IMR-90 (cell line): ENCODE measurements around the gene SRP19. TPM values are rescaled to one million over a fixed set of nuclear protein-coding genes. Genes with fewer than 3 reads are reported as not detected.

Experiments
- ATAC-seq: fragments of 200-7000 bp; cut with Tn5 transposase; 2 replicates; pipeline ENCODE4 v1.9.1; 2020; ENCODE audit warnings: low read depth, mild to moderate bottlenecking, moderate library complexity
- BruUV-seq: library from RNA; stranded (reverse); fragments of 400-500 nt; replicated peaks from 2 replicates; lab custom pipeline; 2021; lab: Mats Ljungman, UMichigan
- CTCF ChIA-PET: fragments of 300-600 bp; formaldehyde crosslinking; extraction: SDS; loops from one replicate; lab custom pipeline; 2021; ENCODE audit warnings: antibody characterized with exemption; lab: Yijun Ruan, JAX
- POLR2A ChIA-PET: fragments of 300-600 bp; sonication (Branson Sonifier 250); formaldehyde crosslinking; loops from one replicate; lab custom pipeline; 2022; ENCODE audit warnings: antibody characterized with exemption; ENCODE audit not compliant: unreplicated experiment; lab: Charles Lee
- DNase-seq: peaks from one replicate; pipeline ENCODE4 v3.0.0; 2013
- H2AFZ ChIP-seq: replicated peaks from 2 replicates; pipeline ENCODE3; 2013; ENCODE audit warnings: low read length, mild to moderate bottlenecking; ENCODE audit not compliant: poor library complexity
- H2AK5ac ChIP-seq: 2 replicates; pipeline ENCODE4 v1.6.1; 2013; ENCODE audit warnings: low read depth, low read length, inconsistent platforms
- H2AK9ac ChIP-seq: replicated peaks from 2 replicates; pipeline ENCODE3; 2013; ENCODE audit warnings: mild to moderate bottlenecking, low read depth, low read length, moderate library complexity; ENCODE audit not compliant: poor library complexity
- H2BK120ac ChIP-seq: 2 replicates; pipeline ENCODE4 v1.6.1; 2013; ENCODE audit warnings: low read depth, low read length, inconsistent platforms
- H2BK15ac ChIP-seq: 3 replicates; pipeline ENCODE4 v1.6.1; 2013; ENCODE audit warnings: low read depth, low read length, inconsistent platforms
- H2BK20ac ChIP-seq: 2 replicates; pipeline ENCODE4 v1.6.1; 2013; ENCODE audit warnings: low read depth, mild to moderate bottlenecking, inconsistent platforms, low read length, moderate library complexity
- H2BK5ac ChIP-seq: 2 replicates; pipeline ENCODE4 v1.6.1; 2013; ENCODE audit warnings: mild to moderate bottlenecking, low read depth, low read length, inconsistent platforms; ENCODE audit not compliant: poor library complexity, severe bottlenecking
- H3K14ac ChIP-seq: replicated peaks from 2 replicates; pipeline ENCODE4 v1.6.1; 2013; ENCODE audit warnings: low read depth, low read length, inconsistent platforms
- H3K18ac ChIP-seq: 2 replicates; pipeline ENCODE4 v1.6.1; 2013; ENCODE audit warnings: low read depth, low read length, control low read depth
- H3K23ac ChIP-seq: 2 replicates; pipeline ENCODE4 v1.6.1; 2013; ENCODE audit warnings: low read depth, low read length, inconsistent platforms
- H3K27ac ChIP-seq: 2 replicates; pipeline ENCODE4 v1.5.1; 2013; ENCODE audit warnings: mild to moderate bottlenecking, control low read depth, low read length; ENCODE audit not compliant: insufficient read depth
- H3K27me3 ChIP-seq: 2 replicates; pipeline ENCODE4 v1.6.1; 2013; ENCODE audit warnings: low read length; ENCODE audit not compliant: control insufficient read depth, insufficient read depth
- H3K36me3 ChIP-seq: 2 replicates; pipeline ENCODE4 v1.6.1; 2013; ENCODE audit warnings: low read length, mixed read lengths; ENCODE audit not compliant: control insufficient read depth, insufficient read depth
- H3K4ac ChIP-seq: 2 replicates; pipeline ENCODE4 v1.6.1; 2013; ENCODE audit warnings: low read depth, low read length, inconsistent platforms
- H3K4me1 ChIP-seq: 2 replicates; pipeline ENCODE4 v1.6.1; 2013; ENCODE audit warnings: low read length, mixed read lengths; ENCODE audit not compliant: control insufficient read depth, insufficient read depth
- H3K4me2 ChIP-seq: 2 replicates; pipeline ENCODE4 v1.6.1; 2013; ENCODE audit warnings: low read depth, mild to moderate bottlenecking, control low read depth, low read length, moderate library complexity
- H3K4me3 ChIP-seq: 2 replicates; pipeline ENCODE4 v1.5.1; 2013; ENCODE audit warnings: low read depth, mild to moderate bottlenecking, control low read depth, low read length, moderate library complexity; ENCODE audit not compliant: insufficient read depth
- H3K56ac ChIP-seq: 2 replicates; pipeline ENCODE4 v1.6.1; 2013; ENCODE audit warnings: low read length, inconsistent platforms; ENCODE audit not compliant: insufficient read depth; ENCODE audit errors: extremely low read depth
- H3K79me1 ChIP-seq, 2 experiments: 2 replicates each; pipeline ENCODE4 v1.6.1; 2013; ENCODE audit warnings: low read length in 2 of 2, inconsistent platforms in 1 of 2, low read depth in 1 of 2
- H3K9ac ChIP-seq: 2 replicates; pipeline ENCODE4 v1.6.1; 2013; ENCODE audit warnings: low read depth, low read length, control low read depth
- H3K9me1 ChIP-seq: 2 replicates; pipeline ENCODE4 v1.6.1; 2013; ENCODE audit warnings: low read length, inconsistent platforms; ENCODE audit not compliant: insufficient read depth
- H3K9me3 ChIP-seq: 2 replicates; pipeline ENCODE4 v1.6.1; 2013; ENCODE audit warnings: low read length; ENCODE audit not compliant: control insufficient read depth, insufficient read depth
- H4K20me1 ChIP-seq: 2 replicates; pipeline ENCODE4 v1.6.1; 2013; ENCODE audit warnings: low read length, inconsistent platforms; ENCODE audit not compliant: insufficient read depth
- H4K5ac ChIP-seq: 2 replicates; pipeline ENCODE4 v1.6.1; 2013; ENCODE audit warnings: mild to moderate bottlenecking, low read depth, low read length, control low read depth
- H4K8ac ChIP-seq, 2 experiments: 2 replicates each; pipeline ENCODE4 v1.6.1; 2013; ENCODE audit warnings: low read depth in 2 of 2, low read length in 2 of 2, control low read depth in 1 of 2, inconsistent platforms in 1 of 2
- H4K91ac ChIP-seq: 2 replicates; pipeline ENCODE4 v1.6.1; 2013; ENCODE audit warnings: low read depth, low read length, inconsistent platforms; ENCODE audit not compliant: insufficient read depth
- BHLHE40 ChIP-seq: fragments of 150-350 bp; IDR thresholded peaks from 2 replicates; pipeline ENCODE4 v1.6.1; 2016; ENCODE audit warnings: mild to moderate bottlenecking, low read depth, low read length
- CEBPB ChIP-seq: IDR thresholded peaks from 2 replicates; pipeline ENCODE4 v1.6.1; 2012; ENCODE audit warnings: low read depth, low read length, improper control_type of control experiment
- CHD1 ChIP-seq: IDR thresholded peaks from 2 replicates; pipeline ENCODE4 v1.6.1; 2012; ENCODE audit warnings: low read depth, low read length, improper control_type of control experiment
- MAFK ChIP-seq: IDR thresholded peaks from 2 replicates; pipeline ENCODE4 v1.6.1; 2012; ENCODE audit warnings: low read depth, low read length, improper control_type of control experiment
- MAZ ChIP-seq: IDR thresholded peaks from 2 replicates; pipeline ENCODE4 v1.6.1; 2012; ENCODE audit warnings: low read depth, mild to moderate bottlenecking, low read length, improper control_type of control experiment, moderate library complexity, borderline replicate concordance
- MXI1 ChIP-seq: IDR thresholded peaks from 2 replicates; pipeline ENCODE4 v1.6.1; 2012; ENCODE audit warnings: low read depth, mild to moderate bottlenecking, low read length, moderate library complexity, borderline replicate concordance
- NFE2L2 ChIP-seq: fragments of 150-350 bp; IDR thresholded peaks from 2 replicates; pipeline ENCODE4 v1.6.1; 2016; ENCODE audit warnings: low read depth, mild to moderate bottlenecking, low read length
- POLR2A ChIP-seq: IDR thresholded peaks from 2 replicates; pipeline ENCODE4 v1.6.1; 2012; ENCODE audit warnings: mild to moderate bottlenecking, low read depth, low read length
- RAD21 ChIP-seq: IDR thresholded peaks from 2 replicates; pipeline ENCODE4 v1.6.1; 2012; ENCODE audit warnings: low read length, improper control_type of control experiment
- RCOR1 ChIP-seq: IDR thresholded peaks from 2 replicates; pipeline ENCODE4 v1.6.1; 2012; ENCODE audit warnings: mild to moderate bottlenecking, low read length, improper control_type of control experiment; ENCODE audit not compliant: insufficient replicate concordance
- RFX5 ChIP-seq: IDR thresholded peaks from 2 replicates; pipeline ENCODE4 v1.8.0; 2012; ENCODE audit warnings: low read depth, mild to moderate bottlenecking, low read length, moderate library complexity
- SMC3 ChIP-seq: fragments of 150-350 bp; IDR thresholded peaks from 2 replicates; pipeline ENCODE4 v1.6.1; 2016; ENCODE audit warnings: low read depth, mild to moderate bottlenecking, antibody characterized with exemption, low read length, moderate library complexity
- WGBS, 2 experiments: methylation state at CpG; one replicate each; pipeline versions ENCODE4 v1.1.5 to v1.1.7; 2013; ENCODE audit warnings: missing lambda C conversion rate in 2 of 2; ENCODE audit not compliant: insufficient read length in 1 of 2; ENCODE audit errors: extremely low coverage in 2 of 2; 5-methylcytosine and 5-hydroxymethylcytosine counted together
- dilution Hi-C: fragments of 300-500 bp; cut with HindIII; formaldehyde crosslinking; loops from one replicate; pipeline ENCODE4 v1.14.3; 2018; ENCODE audit warnings: low sequenced_read_pairs; ENCODE audit not compliant: unreplicated experiment
- in situ Hi-C: fragments of 300-500 bp; cut with MboI; formaldehyde crosslinking; loops from 3 replicates; pipeline ENCODE4 v1.14.3; 2019; ENCODE audit warnings: low sequenced_read_pairs, inconsistent platforms, mixed read lengths
- intact Hi-C: fragments of 100-400 bp; cut with micrococcal nuclease; formaldehyde crosslinking; loops from 2 replicates; pipeline ENCODE4 v1.10.0; 2022
- polyA plus RNA-seq, 3 experiments: library from polyadenylated mRNA; depleted of rRNA; stranded (reverse); fragments of >200 nt; gene quantifications; 2 replicates each; pipeline ENCODE4 v1.2.3, GENCODE V29; 2012; ENCODE audit warnings: low replicate concordance in 1 of 3
- total RNA-seq: library from RNA; depleted of rRNA; stranded (reverse); fragments of >200 nt; gene quantifications from 2 replicates; pipeline ENCODE4 v1.2.3, GENCODE V29; 2012
- TF ChIP-seq, protein P1 (sequence below): conservative IDR thresholded peaks from 2 replicates; pipeline ENCODE4 v1.5.1; 2012; ENCODE audit warnings: mild to moderate bottlenecking, low read depth, low read length, improper control_type of control experiment
- TF ChIP-seq, protein P2 (sequence below): fragments of 150-350 bp; IDR thresholded peaks from 2 replicates; pipeline ENCODE4 v1.6.1; 2016; ENCODE audit warnings: low read depth, mild to moderate bottlenecking, low read length, moderate library complexity, borderline replicate concordance
- TF ChIP-seq, protein P3 (sequence below): fragments of 150-350 bp; IDR thresholded peaks from 2 replicates; pipeline ENCODE4 v1.6.1; 2017; ENCODE audit warnings: mild to moderate bottlenecking, antibody characterized with exemption, low read length, low read depth

The SRP19 gene
- total and polyA plus RNA-seq, 2 of the 4 experiments (the other 2 are of a cell fraction): 10.0 to 61.5 TPM

GRCh38 chr5:112822456-112822855 is 38.6 kb upstream of the SRP19 start:
- no peak for TF ChIP-seq CHD1
- TF ChIP-seq, protein P1, sequence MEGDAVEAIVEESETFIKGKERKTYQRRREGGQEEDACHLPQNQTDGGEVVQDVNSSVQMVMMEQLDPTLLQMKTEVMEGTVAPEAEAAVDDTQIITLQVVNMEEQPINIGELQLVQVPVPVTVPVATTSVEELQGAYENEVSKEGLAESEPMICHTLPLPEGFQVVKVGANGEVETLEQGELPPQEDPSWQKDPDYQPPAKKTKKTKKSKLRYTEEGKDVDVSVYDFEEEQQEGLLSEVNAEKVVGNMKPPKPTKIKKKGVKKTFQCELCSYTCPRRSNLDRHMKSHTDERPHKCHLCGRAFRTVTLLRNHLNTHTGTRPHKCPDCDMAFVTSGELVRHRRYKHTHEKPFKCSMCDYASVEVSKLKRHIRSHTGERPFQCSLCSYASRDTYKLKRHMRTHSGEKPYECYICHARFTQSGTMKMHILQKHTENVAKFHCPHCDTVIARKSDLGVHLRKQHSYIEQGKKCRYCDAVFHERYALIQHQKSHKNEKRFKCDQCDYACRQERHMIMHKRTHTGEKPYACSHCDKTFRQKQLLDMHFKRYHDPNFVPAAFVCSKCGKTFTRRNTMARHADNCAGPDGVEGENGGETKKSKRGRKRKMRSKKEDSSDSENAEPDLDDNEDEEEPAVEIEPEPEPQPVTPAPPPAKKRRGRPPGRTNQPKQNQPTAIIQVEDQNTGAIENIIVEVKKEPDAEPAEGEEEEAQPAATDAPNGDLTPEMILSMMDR: no peak
- no peak for TF ChIP-seq RCOR1
- TF ChIP-seq SMC3: no peak
- TF ChIP-seq BHLHE40: no peak
- no peak for TF ChIP-seq MAZ
- no peak for TF ChIP-seq NFE2L2
- no peak for TF ChIP-seq CEBPB
- TF ChIP-seq, protein P2, sequence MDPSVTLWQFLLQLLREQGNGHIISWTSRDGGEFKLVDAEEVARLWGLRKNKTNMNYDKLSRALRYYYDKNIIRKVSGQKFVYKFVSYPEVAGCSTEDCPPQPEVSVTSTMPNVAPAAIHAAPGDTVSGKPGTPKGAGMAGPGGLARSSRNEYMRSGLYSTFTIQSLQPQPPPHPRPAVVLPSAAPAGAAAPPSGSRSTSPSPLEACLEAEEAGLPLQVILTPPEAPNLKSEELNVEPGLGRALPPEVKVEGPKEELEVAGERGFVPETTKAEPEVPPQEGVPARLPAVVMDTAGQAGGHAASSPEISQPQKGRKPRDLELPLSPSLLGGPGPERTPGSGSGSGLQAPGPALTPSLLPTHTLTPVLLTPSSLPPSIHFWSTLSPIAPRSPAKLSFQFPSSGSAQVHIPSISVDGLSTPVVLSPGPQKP: no peak
- TF ChIP-seq POLR2A: no peak
- no peak for TF ChIP-seq RFX5
- TF ChIP-seq MAFK: no peak
- no peak for TF ChIP-seq RAD21
- TF ChIP-seq, protein P3, sequence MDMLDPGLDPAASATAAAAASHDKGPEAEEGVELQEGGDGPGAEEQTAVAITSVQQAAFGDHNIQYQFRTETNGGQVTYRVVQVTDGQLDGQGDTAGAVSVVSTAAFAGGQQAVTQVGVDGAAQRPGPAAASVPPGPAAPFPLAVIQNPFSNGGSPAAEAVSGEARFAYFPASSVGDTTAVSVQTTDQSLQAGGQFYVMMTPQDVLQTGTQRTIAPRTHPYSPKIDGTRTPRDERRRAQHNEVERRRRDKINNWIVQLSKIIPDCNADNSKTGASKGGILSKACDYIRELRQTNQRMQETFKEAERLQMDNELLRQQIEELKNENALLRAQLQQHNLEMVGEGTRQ: no peak
- TF ChIP-seq MXI1: no peak
- H2BK20ac ChIP-seq: no peak overlapping the region
- no peak overlapping the region for H2BK5ac ChIP-seq
- H4K8ac ChIP-seq: no peak overlapping the region
- no peaks in the 10 kb centered on the region for H3K27me3 ChIP-seq
- no peak overlapping the region for H3K23ac ChIP-seq
- peaks cover 14% of the 10 kb centered on the region for H3K36me3 ChIP-seq
- no peak overlapping the region for H3K4ac ChIP-seq
- no peak overlapping the region for H2AFZ ChIP-seq
- ChIA-PET CTCF (no interaction called here), POLR2A (no interaction called here)
- no peak overlapping the region for H3K27ac ChIP-seq
- H3K79me1 ChIP-seq: no peaks in the 10 kb centered on the region; a peak in 1 of 4 replicates
- peak; percentile 18 for DNase-seq
- no peak overlapping the region for H3K9ac ChIP-seq
- H3K4me3 ChIP-seq: no peak overlapping the region
- no peak overlapping the region for H3K56ac ChIP-seq
- H2BK15ac ChIP-seq: no peak overlapping the region
- in situ Hi-C loops (no loop called here), dilution Hi-C loops (no loop called here), intact Hi-C loops (no loop called here)
- no peaks in the 10 kb centered on the region for H3K9me3 ChIP-seq
- no peaks in the 10 kb centered on the region for H3K4me1 ChIP-seq
- H3K18ac ChIP-seq: no peak overlapping the region
- no peak overlapping the region for H3K4me2 ChIP-seq
- no peaks in the 10 kb centered on the region for H4K20me1 ChIP-seq
- H2AK5ac ChIP-seq: no peak overlapping the region
- H4K5ac ChIP-seq: no peak overlapping the region
- no peak overlapping the region for H4K91ac ChIP-seq
- no peak overlapping the region for H3K14ac ChIP-seq
- H3K9me1 ChIP-seq: peaks cover 4% of the 10 kb centered on the region; the same call in 1 of the 2 replicates
- H2AK9ac ChIP-seq: no peak overlapping the region
- H2BK120ac ChIP-seq: no peak overlapping the region
- WGBS, 2 experiments: 76% methylated on average over 2 of the region's 4 CpGs; no CpG with 5 or more reads in 1 of the 2 experiments
- no peak for ATAC-seq
- BruUV-seq: no TSS peak
